OCI-LY1 (cell line): ENCODE results near the gene ACTR2.

Experiments
- EZH2 ChIP-seq: fragments of 200-600 bp; sonication (generic), shearing (Covaris generic); IDR thresholded peaks from 2 replicates; pipeline ENCODE4 v1.8.0; 2017; ENCODE audit warnings: borderline replicate concordance, mixed run types, mild to moderate bottlenecking, antibody characterized with exemption, low read length, moderate library complexity, mixed read lengths
- TF ChIP-seq, protein P1 (sequence below): fragments of 200-600 bp; sonication (generic), shearing (Covaris generic); IDR thresholded peaks from 2 replicates; pipeline ENCODE4 v1.5.1; 2017; ENCODE audit warnings: mild to moderate bottlenecking, antibody characterized with exemption, low read length, moderate library complexity, mixed read lengths

DNA sequence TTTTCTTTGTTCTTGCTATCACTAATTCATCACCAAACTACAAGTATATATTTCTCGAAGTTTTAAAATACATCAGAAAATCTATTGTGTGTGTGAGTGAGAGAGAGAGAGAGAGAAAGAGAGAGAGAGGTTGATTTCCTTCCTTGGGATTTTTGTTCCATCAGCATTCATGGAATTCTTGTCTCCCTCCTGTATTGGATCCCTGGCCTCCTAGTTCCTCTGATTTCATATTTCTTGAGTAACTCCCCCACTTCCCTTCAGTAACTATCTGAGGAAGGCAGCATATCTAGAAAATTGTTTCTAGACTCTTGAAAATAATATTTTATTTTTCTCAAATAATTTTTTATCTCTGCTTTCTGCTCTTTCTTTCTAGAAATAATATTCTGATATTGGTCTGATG is 13.3 kb upstream of the ACTR2 start:
- TF ChIP-seq, protein P1, sequence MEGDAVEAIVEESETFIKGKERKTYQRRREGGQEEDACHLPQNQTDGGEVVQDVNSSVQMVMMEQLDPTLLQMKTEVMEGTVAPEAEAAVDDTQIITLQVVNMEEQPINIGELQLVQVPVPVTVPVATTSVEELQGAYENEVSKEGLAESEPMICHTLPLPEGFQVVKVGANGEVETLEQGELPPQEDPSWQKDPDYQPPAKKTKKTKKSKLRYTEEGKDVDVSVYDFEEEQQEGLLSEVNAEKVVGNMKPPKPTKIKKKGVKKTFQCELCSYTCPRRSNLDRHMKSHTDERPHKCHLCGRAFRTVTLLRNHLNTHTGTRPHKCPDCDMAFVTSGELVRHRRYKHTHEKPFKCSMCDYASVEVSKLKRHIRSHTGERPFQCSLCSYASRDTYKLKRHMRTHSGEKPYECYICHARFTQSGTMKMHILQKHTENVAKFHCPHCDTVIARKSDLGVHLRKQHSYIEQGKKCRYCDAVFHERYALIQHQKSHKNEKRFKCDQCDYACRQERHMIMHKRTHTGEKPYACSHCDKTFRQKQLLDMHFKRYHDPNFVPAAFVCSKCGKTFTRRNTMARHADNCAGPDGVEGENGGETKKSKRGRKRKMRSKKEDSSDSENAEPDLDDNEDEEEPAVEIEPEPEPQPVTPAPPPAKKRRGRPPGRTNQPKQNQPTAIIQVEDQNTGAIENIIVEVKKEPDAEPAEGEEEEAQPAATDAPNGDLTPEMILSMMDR, result no peak
- TF ChIP-seq EZH2, result no peak
